ENCODE measurements around the gene EFCAB11.

DNA sequence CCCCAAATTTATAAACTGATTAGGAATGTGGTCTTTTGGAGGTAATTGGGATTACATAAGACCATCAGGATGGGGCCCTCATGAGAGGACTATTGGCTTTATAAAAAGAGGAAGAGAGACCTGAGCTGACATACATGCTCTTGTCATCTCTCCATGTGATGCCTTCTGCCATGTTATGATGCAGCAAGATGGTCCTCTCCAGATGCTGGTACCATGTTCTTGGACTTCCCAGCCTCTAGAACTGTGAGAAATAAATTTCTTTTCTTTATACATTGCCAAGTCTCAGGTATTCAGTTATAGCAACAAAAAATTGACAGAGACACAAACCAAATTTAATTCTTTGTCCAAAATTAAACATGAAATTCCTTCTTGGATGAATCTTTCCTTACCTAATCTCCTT is 92.9 kb downstream of the EFCAB11 start:
- TF ChIP-seq, protein P1, sequence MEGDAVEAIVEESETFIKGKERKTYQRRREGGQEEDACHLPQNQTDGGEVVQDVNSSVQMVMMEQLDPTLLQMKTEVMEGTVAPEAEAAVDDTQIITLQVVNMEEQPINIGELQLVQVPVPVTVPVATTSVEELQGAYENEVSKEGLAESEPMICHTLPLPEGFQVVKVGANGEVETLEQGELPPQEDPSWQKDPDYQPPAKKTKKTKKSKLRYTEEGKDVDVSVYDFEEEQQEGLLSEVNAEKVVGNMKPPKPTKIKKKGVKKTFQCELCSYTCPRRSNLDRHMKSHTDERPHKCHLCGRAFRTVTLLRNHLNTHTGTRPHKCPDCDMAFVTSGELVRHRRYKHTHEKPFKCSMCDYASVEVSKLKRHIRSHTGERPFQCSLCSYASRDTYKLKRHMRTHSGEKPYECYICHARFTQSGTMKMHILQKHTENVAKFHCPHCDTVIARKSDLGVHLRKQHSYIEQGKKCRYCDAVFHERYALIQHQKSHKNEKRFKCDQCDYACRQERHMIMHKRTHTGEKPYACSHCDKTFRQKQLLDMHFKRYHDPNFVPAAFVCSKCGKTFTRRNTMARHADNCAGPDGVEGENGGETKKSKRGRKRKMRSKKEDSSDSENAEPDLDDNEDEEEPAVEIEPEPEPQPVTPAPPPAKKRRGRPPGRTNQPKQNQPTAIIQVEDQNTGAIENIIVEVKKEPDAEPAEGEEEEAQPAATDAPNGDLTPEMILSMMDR (IDR thresholded peaks at IDR 0.05): no peak
- TF ChIP-seq POLR2A (IDR thresholded peaks at IDR 0.05) (no peak), POLR2AphosphoS5 (IDR thresholded peaks at IDR 0.05) (no peak), EP300 (IDR thresholded peaks at IDR 0.05) (no peak)
